GM04503 (cell line): Measurements from ENCODE around the gene AADAT.

Experiments used
- DNase-seq: peaks from one replicate; pipeline ENCODE4 v3.0.0-alpha.2; 2012; ENCODE audit warnings: low read depth

The AADAT gene

GRCh38 chr4:170027181-170027829 lies 62.5 kb downstream of the AADAT start:
- peak; percentile 77 for DNase-seq

GRCh38 chr4:170026253-170027021 lies 63.3 kb downstream of the AADAT start, which contains the start of gene MFAP3L:
MFAP3L (minus strand) TSS chr4:170026395; CDS start chr4:170005877, 20,518 bp downstream.
- peak; percentile 39 for DNase-seq

GRCh38 chr4:170025523-170026252 lies 64.1 kb downstream of the AADAT start:
- no peak for DNase-seq

GRCh38 chr4:170022211-170022610 lies 67.5 kb downstream of the AADAT start:
- no peak for DNase-seq

- no peak for DNase-seq
These were observed 72.5 kb downstream of the AADAT start for GRCh38 chr4:170017252-170017651.

- no peak for DNase-seq
These were observed 74.5 kb downstream of the AADAT start for GRCh38 chr4:170015285-170015684.

- no peak for DNase-seq
These were observed 75.3 kb downstream of the AADAT start for GRCh38 chr4:170014359-170015011.

GRCh38 chr4:170012629-170012958 lies 77.2 kb downstream of the AADAT start:
- no peak for DNase-seq

- DNase-seq = no peak
These were observed 77.7 kb downstream of the AADAT start for GRCh38 chr4:170011921-170012628.
